ENCODE data around the gene NEDD4L.

NEDD4L gene

DNA sequence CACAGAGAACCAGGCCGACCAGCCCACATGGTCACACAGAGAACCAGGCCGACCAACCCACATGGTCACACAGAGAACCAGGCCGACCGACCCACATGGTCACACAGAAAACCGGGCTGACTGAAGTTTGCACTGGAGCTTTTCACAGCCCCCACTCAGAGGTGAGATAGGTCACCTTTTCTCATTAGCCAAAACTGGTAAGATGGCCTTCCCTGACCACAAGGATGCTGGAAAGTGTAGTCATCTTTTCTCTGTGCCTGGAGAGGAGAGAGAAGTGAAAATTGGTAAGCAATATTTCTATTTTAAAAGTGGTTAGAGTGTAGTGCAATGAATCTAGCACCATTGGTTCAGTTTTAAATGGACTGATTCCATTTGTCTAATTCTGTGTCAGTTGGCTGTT, 247.1 kb downstream of the NEDD4L start:
- no peak for DNase-seq (ENCODE audit: low spot score)

DNA sequence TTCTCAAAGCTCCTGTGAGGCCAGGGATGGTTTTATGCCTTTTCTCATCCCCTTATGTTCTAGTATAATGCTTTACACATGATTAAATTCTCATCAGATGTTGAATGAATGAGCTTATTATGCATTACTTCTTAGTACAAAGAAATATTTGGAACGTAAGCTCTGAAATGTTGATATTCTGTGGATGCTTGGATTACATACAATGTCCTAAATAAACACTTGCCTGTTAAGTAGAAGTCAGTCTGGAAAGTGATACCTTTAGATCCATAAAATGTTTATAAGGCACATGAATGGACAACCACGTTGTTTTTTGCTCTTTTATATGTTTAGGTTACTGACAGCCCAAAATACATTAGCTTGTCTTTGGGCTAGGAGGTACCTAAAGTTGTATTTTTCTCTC, 248.6 kb downstream of the NEDD4L start:
- DNase-seq (ENCODE audit: low spot score) = no peak

DNA sequence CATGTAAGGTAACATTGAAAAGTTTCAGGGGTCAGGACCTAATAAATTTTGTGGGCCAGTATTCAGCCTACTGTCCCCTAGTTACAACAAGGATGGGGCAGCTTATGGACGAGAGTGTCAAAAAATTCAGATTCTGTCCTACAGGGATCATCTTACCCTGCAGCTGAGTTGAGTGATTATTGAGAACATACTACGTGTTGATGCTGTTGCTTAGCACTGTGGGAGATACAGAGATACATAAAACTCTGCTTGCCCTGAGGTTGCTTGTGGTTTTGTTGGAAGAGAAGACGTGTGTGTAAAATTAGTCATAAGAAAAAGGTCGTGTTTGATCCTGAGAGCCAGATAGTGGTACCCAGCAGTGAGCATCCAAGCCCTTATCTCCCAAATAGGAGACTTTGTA, 253.2 kb downstream of the NEDD4L start:
- DNase-seq (ENCODE audit: low spot score) = no peak

DNA sequence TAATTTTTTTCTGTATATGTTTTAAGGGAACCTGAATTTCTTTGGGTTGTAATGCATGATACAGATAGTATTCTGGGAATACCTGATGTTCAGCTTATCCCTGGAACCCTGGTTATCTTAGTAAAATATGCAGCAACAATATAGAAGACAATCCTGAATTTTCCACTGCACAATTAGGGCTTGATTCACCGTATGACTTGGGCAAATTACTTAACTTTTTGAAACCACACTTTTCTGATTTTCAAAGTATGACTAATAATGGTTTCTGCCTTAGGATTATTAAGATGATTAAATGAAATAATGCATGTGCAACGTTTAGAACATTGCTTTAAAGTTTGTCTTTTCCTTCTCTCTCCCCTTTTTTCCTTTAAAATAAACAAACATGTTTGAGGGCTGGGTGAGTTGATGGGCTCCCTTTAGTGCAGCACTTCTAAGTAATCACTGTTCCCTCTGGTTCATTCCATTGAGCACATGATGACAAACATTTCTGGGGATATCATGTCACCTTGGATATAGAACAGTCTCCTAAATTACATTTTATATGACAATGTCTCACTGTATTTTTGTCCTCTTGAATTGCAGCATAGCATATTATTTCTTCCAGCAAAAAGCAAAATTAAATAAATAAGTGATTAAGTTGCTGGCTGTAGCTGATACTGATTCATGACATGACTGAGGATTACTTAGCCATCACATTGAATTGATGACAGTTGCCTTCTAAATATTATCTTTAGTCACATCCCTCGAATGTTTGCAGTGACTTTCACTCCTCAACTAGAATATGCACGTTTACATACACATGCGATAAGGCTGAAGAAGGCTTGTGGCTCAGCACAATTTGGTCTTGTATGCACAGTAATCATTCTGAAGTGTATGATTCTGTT, 254.5 kb downstream of the NEDD4L start:
- DNase-seq (ENCODE audit: low spot score) = no peak

DNA sequence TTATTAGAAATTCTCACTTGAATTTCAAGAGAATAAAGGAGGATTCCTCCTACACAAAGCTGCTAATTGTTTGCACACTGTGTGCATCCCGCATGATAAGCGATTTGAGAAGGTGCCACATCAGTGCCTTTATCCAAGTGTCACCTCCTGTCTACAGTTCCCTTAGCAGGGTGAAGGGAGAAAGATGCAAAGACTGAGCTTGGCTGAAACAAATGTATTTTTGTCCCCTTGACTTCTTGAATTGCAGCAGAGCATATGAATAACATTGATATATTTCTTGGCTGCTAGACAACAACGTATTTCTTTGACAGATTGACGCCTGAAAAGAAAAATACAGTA, 255.1 kb downstream of the NEDD4L start:
- no peak for DNase-seq (ENCODE audit: low spot score)

DNA sequence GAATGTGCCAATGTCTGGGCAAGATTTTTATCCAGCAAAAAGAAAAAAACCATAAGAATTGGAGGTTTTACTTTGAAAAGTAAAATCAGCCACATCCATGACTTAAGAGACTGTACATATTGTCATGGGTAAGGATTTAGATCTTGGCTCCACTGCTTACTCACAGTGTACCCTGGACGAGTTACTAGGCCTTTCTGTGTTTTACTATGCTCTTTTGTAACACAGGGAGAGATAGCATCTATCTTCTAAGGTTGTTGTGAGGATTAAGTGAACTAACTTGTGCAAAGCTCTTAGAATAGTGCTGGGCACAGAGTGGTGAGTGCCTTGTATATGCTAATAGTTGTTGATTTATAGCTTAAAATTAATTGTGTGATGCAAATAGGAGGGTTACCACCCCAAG, 255.9 kb downstream of the NEDD4L start:
- DNase-seq (ENCODE audit: low spot score) = no peak

DNA sequence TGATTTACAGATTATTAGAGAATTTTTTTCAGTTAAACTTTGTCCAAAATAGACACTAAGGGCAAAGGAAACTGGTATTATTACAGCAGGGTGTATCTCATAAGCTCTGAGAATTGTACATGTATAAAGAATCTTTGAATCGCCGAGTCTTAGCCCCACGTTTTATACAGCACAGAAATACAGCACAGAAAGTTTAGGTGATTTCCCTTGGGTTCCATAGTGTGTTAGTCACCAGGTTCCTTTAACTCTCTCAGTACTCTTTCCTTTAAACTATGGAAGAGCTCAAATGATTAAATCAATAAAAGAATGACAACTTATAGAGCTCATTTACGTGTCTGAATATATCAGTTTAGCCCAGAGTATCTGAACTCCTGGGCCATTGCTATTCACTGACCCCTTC, 256.8 kb downstream of the NEDD4L start:
- DNase-seq (ENCODE audit: low spot score) = no peak

DNA sequence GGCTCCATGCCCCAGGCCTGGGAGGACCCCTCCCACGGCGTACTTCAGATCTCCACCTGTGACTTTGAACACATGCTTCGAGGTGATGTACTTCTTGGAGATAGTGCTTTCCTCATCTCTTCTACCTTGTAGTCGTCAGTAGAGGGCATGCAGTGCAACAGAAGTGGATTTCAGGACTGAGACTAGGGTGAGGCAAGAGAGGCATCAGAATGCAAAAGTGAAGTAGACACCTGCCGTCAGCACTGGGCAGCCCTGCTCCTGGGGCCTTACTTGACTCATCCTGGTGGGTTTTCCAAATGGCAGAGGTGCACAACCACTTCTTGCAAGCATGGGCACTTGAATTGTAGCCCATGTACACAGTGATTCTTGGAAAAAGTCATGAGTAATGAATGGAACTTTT, 258.8 kb downstream of the NEDD4L start:
- no peak for DNase-seq (ENCODE audit: low spot score)

DNA sequence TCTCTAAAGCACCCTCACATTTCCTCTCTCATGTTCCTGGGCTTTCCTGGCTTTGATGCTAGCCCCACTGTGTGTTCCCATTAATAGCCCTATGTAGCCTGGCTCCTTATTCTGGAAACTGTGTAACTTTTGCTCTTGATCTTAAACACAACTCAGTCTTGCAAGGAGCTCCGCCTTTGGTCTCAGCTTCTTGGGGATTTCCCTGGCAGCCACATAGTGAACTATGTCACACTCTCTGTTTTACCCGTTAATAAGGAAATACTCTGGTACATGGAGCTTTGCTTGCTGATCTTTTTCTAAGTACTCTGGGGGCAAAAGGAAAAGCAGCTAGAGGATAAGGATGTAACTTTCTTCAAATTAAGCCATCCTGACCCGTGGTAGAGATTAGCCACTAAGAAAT, 259.3 kb downstream of the NEDD4L start:
- DNase-seq (ENCODE audit: low spot score) = no peak

DNA sequence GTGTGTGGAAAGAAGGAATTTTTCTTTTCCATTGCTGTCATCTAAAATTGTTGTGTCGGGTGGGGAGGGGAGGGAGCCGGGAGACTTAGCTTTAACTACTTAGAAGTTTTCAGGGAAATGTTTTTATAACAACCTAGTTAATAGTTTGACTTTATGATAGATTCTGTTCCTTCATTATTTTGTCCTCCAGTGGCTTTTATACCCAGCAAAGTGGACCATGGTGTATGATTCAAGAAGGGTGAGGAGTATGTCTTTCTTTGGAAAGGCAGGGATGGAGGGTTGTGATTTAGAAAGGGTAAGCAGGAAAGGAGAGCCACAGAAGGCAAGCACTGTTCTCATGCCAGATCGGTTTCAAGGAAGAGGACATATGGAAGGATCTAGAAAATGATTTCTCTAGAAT, 261.8 kb downstream of the NEDD4L start:
- DNase-seq (ENCODE audit: low spot score) = no peak

DNA sequence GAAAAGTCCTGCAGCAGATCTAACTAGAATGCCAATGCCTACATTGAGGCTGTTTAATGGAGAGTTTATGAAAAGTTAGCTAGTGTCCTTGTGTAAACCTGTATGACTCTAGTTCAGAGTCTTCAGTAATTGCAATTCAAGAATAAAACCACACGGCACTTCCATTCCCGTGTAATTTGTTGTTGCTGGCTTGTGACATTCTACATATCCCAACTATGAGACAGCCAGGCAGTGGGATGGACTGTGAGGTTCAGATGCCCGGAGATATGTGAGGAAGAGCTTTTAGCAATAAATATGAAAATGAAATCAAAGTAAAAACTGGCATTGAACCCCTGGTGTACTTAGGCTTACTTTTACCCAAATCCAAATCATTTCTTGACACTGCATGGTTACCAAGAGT, 263.4 kb downstream of the NEDD4L start:
- DNase-seq (ENCODE audit: low spot score) = peak; percentile 28

DNA sequence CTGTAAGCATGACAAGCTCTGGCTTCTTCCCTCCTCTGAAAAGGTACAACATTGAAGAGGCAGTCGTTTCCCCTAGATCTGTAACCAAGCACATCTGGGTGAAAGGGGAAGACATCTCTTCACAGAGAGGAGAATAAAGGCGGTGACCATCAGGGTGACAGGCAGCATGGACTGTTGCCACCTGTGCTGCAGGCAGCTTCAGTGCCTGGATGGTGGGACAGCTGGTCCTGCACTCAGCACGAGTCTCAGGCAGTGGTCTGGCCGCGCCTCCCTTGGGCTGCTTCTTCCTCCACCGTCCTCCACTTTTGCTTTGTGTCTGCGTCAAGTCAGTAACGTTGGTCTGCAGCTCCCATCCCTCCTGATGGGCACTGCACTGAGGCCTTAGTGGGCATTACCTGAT, 264.4 kb downstream of the NEDD4L start:
- no peak for DNase-seq (ENCODE audit: low spot score)

DNA sequence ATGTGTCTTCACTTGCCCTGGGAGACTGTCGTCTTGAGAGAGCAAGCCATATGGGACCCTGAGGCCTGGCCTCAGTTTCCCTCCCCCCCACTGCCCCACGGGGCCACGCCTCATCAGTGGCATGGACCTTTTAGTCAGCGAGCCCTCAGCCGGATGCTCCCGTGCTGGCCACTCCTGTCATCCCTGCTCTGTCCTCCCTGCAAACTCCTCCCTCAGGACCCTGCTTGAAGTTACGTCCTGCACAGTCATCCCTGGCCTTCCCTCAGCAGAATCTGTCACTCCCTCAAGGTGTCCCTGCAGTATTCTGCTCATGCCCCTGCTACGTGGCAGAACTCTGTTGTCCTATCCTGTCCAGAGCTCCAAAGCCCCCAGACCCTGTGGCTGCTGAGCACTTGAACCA, 265.1 kb downstream of the NEDD4L start:
- no peak for DNase-seq (ENCODE audit: low spot score)

DNA sequence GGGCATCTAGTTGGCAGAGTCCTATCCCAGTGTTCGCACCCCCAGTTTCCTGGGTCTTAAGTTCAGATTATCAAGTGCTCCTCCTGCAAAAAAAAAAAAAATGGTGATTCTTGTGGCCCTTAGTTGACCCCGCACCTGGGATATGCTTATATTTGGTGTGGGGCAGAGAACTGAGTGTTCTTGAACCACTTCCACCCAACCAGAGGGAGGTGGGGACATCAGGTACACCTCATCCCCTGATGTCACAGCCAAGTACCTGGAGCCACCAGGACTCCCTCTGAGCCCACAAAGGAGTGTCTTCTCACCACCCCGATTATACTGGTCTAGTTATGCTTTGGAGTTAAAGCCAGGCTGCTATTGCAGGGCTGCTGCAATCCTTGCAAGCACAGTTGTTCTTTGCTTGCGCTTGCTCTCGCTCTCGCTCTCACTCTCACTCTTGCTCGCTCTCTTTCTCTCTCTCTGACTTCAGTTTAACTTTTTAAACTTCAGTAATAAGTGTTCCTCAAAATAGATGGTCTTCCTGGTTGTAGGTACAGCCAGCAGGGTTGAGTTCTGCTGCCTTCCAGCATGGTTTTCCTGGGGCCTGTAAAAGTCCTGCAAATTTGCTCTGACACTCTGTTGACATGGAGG, 265.7 kb downstream of the NEDD4L start:
- DNase-seq (ENCODE audit: low spot score) = no peak

DNA sequence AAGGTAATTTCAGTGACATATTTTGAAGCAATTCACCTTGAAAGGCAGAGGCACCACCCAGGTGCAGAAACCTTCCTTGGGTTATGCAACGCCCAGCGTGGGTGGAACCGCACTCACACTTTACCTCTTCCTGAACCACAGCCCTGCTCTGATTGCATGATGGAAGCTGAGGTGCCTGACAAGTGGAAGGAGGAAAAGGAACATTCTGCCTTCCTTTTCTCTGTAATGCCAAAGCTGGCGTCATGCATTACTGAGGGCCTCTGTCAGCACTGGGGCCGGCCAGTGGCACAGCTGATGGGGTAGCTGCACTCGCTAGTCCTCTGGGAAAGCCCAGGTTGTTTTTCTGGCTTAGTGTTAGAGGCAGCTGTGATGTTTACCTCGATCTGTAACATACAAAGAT, 266.5 kb downstream of the NEDD4L start:
- DNase-seq (ENCODE audit: low spot score) = no peak

DNA sequence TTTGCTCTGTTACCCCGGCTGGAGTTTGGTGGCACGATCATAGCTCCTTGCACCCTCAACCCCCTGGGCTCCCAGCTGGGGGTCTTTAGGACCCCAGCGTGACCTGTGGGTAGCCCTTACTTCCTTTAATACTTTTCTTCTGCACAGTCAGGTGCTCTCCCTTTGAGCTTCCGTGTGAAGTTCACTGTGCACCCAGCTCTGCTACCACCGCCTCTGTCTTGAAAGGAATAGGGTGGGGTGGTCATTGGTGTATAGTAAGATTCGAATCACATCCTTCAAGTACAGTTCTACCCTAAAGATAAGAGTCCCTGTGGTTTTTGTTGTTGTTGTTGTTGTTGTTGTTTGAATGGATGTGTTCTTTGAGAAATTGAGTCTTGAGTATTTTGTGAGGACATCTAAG, 267.4 kb downstream of the NEDD4L start:
- no peak for DNase-seq (ENCODE audit: low spot score)

DNA sequence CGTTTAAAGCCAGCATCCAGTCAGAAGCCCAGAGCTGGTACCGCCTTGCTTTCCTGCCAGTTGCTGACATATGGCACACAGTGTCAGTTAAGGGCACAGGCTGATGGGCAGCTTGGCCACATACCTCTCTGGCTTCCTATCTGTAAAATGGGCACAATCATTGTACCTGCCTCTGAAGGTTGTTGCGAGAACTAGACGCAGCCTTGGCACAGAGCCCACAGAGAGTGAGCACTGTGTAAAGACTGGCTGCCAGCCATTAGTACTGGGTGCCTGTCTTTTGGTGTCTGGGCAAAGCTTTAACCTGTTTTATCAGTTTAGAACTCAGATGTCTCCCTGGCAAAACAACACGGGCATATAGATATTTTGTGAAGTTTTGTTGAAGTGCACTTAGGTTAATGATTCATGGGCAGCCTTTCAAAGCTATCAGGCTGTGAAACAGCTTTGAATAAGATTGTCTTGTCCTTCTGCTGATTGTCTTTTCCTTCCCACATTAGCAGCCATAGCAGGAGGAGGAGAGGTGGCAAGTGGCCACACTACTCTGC, 269.5 kb downstream of the NEDD4L start:
- DNase-seq (ENCODE audit: low spot score) = no peak

DNA sequence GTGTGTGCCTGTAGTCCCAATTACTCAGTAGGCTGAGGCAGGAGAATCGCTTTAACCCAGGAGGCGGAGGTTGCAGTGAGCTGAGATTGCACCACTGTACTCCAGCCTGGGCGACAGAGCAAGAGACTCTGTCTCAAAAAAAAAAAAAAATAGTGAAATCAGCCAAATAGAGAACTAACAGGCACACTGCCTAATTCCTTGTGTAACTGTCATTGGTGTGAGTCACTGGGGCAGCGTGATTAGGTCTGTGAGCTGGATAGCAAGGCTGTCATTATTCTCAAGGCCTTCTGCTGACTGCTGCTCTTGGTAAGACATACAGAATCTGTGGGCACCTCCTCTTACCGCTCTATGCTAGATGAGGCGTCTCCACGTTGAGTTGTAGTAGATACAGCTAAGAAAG, 270.3 kb downstream of the NEDD4L start:
- peak; percentile 87 for DNase-seq (ENCODE audit: low spot score)

DNA sequence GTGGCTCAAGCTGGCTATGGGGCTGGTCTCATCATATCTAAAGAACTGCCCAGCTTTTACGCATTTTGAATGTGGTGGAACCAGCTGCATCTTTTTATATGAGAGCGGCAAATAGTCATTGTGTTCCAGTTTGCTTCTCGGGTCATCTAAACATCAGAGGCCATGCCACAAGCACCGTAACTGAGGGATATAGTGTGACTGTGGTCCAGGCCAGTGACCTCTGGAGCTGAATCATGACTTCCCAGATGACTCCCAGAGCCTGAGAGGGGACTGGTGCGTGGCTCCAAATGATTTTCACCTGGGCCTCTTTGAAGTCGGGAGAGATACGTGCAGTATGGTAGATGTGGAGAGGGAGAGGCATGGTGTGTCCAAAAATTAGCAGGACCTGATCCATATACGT, 271.0 kb downstream of the NEDD4L start:
- no peak for DNase-seq (ENCODE audit: low spot score)

DNA sequence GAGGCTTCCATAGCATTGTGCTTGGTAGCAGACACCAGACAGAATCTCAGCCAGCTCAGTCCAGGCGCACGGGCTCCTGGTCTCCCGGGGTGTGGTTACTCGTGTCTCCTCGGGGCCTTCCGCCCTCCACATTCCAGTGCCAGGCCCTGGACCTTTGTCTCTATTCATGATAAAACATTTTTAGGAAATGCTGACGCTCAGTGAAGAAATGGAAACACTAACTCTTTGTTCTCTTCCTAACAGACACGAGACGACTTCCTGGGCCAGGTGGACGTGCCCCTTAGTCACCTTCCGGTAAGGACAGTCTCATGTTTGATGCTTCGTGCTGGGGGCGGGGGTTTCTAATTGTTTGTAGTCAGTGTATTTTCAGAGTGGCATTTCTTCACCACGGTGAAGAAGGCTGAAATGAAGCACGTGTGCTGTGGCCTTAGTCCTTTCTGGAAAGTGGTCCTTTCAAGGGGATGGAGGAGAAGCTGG, 271.8 kb downstream of the NEDD4L start:
- DNase-seq (ENCODE audit: low spot score) = no peak

DNA sequence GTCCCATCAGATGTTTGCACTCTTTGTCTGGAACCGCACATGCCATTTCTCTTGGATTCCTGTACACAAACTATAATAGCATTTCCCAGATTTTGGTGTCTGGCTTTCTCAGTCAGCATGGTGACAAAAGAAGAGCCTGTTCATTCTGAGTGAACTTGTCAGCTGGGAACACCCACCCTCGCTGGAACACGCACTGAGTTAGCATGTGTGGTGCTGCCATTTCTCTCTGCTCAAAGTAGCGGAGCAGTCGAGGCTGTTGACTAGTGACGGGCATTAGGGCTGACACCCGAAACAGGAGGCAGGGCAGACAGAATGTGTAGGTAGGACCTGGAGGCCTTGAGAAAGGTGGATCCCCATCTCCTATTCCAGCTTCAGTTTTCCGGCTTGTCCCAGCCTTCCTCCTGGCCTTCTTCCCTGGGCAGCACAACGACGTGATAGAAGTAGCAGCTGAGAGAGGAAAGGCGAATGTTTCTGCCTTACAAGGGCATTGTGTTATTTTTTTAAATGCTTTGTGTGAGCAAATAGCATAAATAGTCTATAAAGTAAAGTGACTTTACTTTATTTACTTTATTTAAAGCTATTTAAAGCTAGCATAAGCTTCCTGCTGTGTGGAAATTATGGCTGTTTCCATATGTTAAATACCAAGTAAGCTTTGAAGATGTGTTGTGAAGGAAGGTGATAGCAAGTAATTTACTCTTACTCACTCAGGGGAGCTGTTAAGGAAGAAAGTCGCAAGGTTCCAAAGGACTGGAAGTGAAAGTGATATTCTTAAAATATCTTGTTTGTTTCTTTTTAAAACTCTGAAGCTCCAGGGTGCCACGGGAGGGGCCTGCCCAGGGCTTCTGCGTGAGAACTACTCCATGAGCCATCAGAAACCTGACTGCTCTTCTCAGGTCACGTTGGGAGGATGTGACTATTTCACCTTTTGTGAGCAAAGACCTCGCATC, 272.6 kb downstream of the NEDD4L start:
- DNase-seq (ENCODE audit: low spot score) = no peak

DNA sequence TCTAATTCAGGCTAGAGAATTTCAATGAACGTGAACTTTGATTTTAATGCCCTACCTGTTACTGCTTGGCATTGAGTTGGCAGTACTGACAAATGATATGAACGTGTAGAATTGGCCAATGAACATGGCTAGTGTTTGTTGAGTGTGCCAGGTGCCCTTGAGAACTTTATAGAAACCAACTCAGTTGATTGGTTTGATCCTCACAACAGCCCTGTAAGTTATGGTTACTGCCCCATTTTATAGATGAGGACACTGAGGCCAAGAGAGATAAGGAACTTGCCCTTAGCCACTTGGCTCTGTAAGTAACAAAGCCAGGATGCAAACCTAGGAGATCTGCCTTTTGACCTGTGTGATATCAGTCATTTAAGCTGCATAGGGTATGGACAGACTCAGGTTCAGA, 275.7 kb downstream of the NEDD4L start:
- DNase-seq (ENCODE audit: low spot score) = no peak

All from AG20443 (cell line).